ENCODE data around the gene OPALIN.

GRCh38 chr10:96380821-96381220, 22.0 kb upstream of the OPALIN start:
- TF ChIP-seq POLR2AphosphoS5 (IDR thresholded peaks at IDR 0.05; ENCODE audit: borderline replicate concordance, low read depth, low read length) (no peak), EZH2 (IDR thresholded peaks at IDR 0.05) (no peak)

Data from SK-N-MC (cell line).